ENCODE results near the gene XIAP. TPM values are rescaled to one million over a fixed set of nuclear protein-coding genes. Genes with fewer than 3 reads are reported as not detected.
A peak's percentile ranks its signal among the peaks of the same experiment; 100 is the strongest.

XIAP gene
- total RNA-seq, 1 donor = 43.2 TPM

- H3K4me3 ChIP-seq (ENCODE audit: low read depth, low read length) = no peak overlapping the region
- DNase-seq (ENCODE audit: low read depth) = no peak
- TF ChIP-seq CTCF (IDR thresholded peaks at IDR 0.05; ENCODE audit: insufficient read depth, low read depth, low read length) = no peak
Measured at GRCh38 chrX:123905332-123905731, 45.5 kb downstream of the XIAP start.

DNA sequence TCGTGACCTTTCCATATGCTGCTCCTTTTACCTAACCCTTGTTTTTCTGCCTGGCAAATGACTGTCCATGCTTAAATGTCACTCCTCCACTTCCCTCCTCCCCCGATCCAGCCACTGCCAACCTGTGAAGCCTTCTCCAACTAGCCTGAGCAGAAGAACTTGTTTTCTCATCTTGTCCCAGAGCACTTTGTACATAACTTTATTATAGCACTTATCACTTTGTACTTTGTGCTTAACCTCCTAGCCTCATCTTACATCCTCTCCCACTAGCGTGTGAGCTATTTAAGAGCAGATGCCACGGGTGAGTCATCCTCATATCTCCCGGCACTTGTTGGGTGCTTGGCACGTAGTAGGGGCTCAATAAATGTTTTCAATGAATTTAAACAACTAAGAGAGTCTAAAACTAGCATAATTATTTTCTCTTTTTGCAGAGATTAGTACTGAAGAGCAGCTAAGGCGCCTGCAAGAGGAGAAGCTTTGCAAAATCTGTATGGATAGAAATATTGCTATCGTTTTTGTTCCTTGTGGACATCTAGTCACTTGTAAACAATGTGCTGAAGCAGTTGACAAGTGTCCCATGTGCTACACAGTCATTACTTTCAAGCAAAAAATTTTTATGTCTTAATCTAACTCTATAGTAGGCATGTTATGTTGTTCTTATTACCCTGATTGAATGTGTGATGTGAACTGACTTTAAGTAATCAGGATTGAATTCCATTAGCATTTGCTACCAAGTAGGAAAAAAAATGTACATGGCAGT is 46.9 kb downstream of the XIAP start:
- DNase-seq (ENCODE audit: low read depth) = peak; percentile 41
- no peak for TF ChIP-seq CTCF (IDR thresholded peaks at IDR 0.05; ENCODE audit: insufficient read depth, low read depth, low read length)
- no peak overlapping the region for H3K4me3 ChIP-seq (ENCODE audit: low read depth, low read length)

DNA sequence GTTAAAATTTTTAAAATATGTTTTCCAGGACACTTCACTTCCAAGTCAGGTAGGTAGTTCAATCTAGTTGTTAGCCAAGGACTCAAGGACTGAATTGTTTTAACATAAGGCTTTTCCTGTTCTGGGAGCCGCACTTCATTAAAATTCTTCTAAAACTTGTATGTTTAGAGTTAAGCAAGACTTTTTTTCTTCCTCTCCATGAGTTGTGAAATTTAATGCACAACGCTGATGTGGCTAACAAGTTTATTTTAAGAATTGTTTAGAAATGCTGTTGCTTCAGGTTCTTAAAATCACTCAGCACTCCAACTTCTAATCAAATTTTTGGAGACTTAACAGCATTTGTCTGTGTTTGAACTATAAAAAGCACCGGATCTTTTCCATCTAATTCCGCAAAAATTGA is 49.7 kb downstream of the XIAP start:
- no peak for TF ChIP-seq CTCF (IDR thresholded peaks at IDR 0.05; ENCODE audit: insufficient read depth, low read depth, low read length)

DNA sequence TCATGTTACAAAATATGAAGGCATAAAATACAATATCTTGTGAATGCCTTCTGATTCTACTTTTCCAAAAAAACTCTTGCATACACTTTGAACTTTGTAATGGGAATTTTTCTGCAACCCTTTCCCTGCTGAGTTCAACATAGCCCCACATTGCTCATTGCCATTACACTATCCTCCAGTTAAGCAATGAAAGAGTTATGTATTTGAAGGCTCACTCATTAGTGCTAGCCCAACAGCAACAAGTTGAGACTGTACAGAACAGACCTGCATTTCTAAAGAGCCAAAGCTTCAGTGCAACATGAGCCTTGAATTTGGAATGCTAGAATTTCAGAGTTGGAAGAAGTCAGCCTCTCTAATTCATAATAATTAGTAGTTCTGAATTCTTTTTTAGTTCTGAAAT is 57.2 kb downstream of the XIAP start:
- TF ChIP-seq CTCF (IDR thresholded peaks at IDR 0.05; ENCODE audit: insufficient read depth, low read depth, low read length) = no peak
- no peak overlapping the region for H3K4me3 ChIP-seq (ENCODE audit: low read depth, low read length)
- DNase-seq (ENCODE audit: low read depth) = peak; percentile 5

More for the DNA sequence above, 49.7 kb downstream of the XIAP start:
- peak; percentile 76 for DNase-seq (ENCODE audit: low read depth)
- no peak overlapping the region for H3K4me3 ChIP-seq (ENCODE audit: low read depth, low read length)

DNA sequence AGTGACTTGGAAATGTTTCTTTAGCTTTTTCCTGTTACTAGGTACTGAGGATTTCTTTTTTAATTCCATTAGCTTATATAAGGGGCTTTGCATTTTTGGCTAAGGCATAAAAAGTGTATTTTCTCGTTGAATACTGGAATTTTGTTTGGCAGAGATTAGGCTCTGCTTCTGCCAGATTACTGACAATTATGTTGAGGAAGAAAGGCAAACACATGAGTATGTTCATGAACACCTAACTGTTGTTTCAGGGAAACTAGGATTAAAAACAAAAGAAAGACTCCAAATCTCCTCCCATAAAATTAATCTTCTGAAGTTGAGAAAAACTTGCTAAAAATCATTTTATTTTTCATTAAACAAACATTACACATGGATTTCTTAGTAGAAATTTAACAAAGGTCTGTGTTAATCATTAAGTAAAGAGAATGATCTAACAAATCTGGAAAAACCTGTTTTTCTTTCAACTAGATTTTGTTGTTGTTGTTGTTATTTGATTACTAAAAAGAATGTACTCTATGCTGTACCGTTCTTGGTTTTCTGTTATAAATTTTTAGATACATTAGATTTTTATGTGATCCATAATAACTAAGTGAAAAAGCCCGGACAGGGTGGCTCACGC is 58.4 kb downstream of the XIAP start:
- TF ChIP-seq CTCF (IDR thresholded peaks at IDR 0.05; ENCODE audit: insufficient read depth, low read depth, low read length) = no peak
- no peak for DNase-seq (ENCODE audit: low read depth)

GRCh38 chrX:123920105-123920785 is 60.4 kb downstream of the XIAP start:
- TF ChIP-seq CTCF (IDR thresholded peaks at IDR 0.05; ENCODE audit: insufficient read depth, low read depth, low read length) = no peak

More for the DNA sequence above, 58.4 kb downstream of the XIAP start:
- H3K4me3 ChIP-seq (ENCODE audit: low read depth, low read length) = no peak overlapping the region

More at GRCh38 chrX:123920105-123920785, 60.4 kb downstream of the XIAP start:
- DNase-seq (ENCODE audit: low read depth) = peak; percentile 74
- no peak overlapping the region for H3K4me3 ChIP-seq (ENCODE audit: low read depth, low read length)

Measured in fibroblast of villous mesenchyme (primary cell).